ENCODE data around the gene RPAP3. TPM values are rescaled to one million over a fixed set of nuclear protein-coding genes. Genes with fewer than 3 reads are reported as not detected.
"Not testable (repeated sequence)": the region's sequence is repeated elsewhere in the genome, so short reads cannot be mapped to it uniquely, and the experiment has no call there.

The RPAP3 gene
- total RNA-seq, 2 donors from 2014 or later = 12.2 to 14.3 TPM

- Histone ChIP-seq H3K4me3 (no peak overlapping the region), H3K36me3 (no peaks in the 10 kb centered on the region), H3K27me3 (no peaks in the 10 kb centered on the region), H3K4me1 (no peaks in the 10 kb centered on the region), H3K27ac (no peak overlapping the region), H3K9me3 (peaks cover 4 to 8% of the 10 kb centered on the region in 2 donors)
- DNase-seq (ENCODE audit: low spot score) = no peak
- TF ChIP-seq CTCF (IDR thresholded peaks at IDR 0.05) = peak; percentile 13 to 53
Observed at GRCh38 chr12:47636908-47637780, 68.7 kb downstream of the RPAP3 start.

- not testable (repeated sequence) for H3K27ac ChIP-seq
Observed at GRCh38 chr12:47635770-47636169, 70.1 kb downstream of the RPAP3 start.

GRCh38 chr12:47634127-47634526 is 71.7 kb downstream of the RPAP3 start:
- H3K9me3 ChIP-seq = peaks cover 4 to 7% of the 10 kb centered on the region in 2 donors
- H3K27me3 ChIP-seq = no peaks in the 10 kb centered on the region
- H3K4me3 ChIP-seq = no peak overlapping the region
- no peaks in the 10 kb centered on the region for H3K36me3 ChIP-seq
- DNase-seq (ENCODE audit: low spot score) = no peak
- TF ChIP-seq CTCF (IDR thresholded peaks at IDR 0.05) = no peak
- no peaks in the 10 kb centered on the region for H3K4me1 ChIP-seq
- H3K27ac ChIP-seq = no peak overlapping the region

More at GRCh38 chr12:47635770-47636169, 70.1 kb downstream of the RPAP3 start:
- not testable (repeated sequence) for H3K9me3 ChIP-seq; H3K36me3 ChIP-seq; H3K27me3 ChIP-seq; H3K4me3 ChIP-seq; DNase-seq (ENCODE audit: low spot score); H3K4me1 ChIP-seq

GRCh38 chr12:47621960-47622359 is 83.9 kb downstream of the RPAP3 start:
- no peak overlapping the region for H3K27ac ChIP-seq
- H3K36me3 ChIP-seq = no peaks in the 10 kb centered on the region
- no peaks in the 10 kb centered on the region for H3K4me1 ChIP-seq
- peaks cover 0 to 4% of the 10 kb centered on the region in 2 donors for H3K9me3 ChIP-seq
- H3K4me3 ChIP-seq = no peak overlapping the region
- no peak for DNase-seq (ENCODE audit: low spot score)
- no peaks in the 10 kb centered on the region for H3K27me3 ChIP-seq
- TF ChIP-seq CTCF (IDR thresholded peaks at IDR 0.05) = no peak

- no peaks in the 10 kb centered on the region for H3K4me1 ChIP-seq
- no peak for TF ChIP-seq CTCF (IDR thresholded peaks at IDR 0.05)
- H3K27ac ChIP-seq = no peak overlapping the region
- H3K36me3 ChIP-seq = no peaks in the 10 kb centered on the region
- H3K9me3 ChIP-seq = peaks cover 0 to 7% of the 10 kb centered on the region in 2 donors
- no peak for DNase-seq (ENCODE audit: low spot score)
- no peaks in the 10 kb centered on the region for H3K27me3 ChIP-seq
- no peak overlapping the region for H3K4me3 ChIP-seq
Observed at GRCh38 chr12:47617476-47617875, 88.4 kb downstream of the RPAP3 start.

- DNase-seq (ENCODE audit: low spot score) = no peak
- H3K36me3 ChIP-seq = no peaks in the 10 kb centered on the region
- H3K4me1 ChIP-seq = no peaks in the 10 kb centered on the region
- TF ChIP-seq CTCF (IDR thresholded peaks at IDR 0.05) = no peak
- peaks cover 0 to 7% of the 10 kb centered on the region in 2 donors for H3K9me3 ChIP-seq
- H3K27ac ChIP-seq = no peak overlapping the region
- no peak overlapping the region for H3K4me3 ChIP-seq
- H3K27me3 ChIP-seq = no peaks in the 10 kb centered on the region
Observed at GRCh38 chr12:47616440-47616839, 89.4 kb downstream of the RPAP3 start.
